Measurements from ENCODE around the gene ZHX3. TPM values are rescaled to one million over a fixed set of nuclear protein-coding genes. Genes with fewer than 3 reads are reported as not detected.

ZHX3 gene
- polyA plus RNA-seq, 2 donors, result 6.6 to 9.6 TPM

- H3K9me3 ChIP-seq (ENCODE audit: control insufficient read depth in 2 of 2, insufficient read depth in 1 of 2, low read depth in 1 of 2, low read length in 1 of 2), result no peaks in the 10 kb centered on the region
- peak overlapping the region in 1 of 2 donors; percentile 45 for H3K27ac ChIP-seq (ENCODE audit: low read depth in 2 of 2, low read length in 1 of 2)
- peak overlapping the region in 1 of 2 donors; percentile 68 for H3K4me3 ChIP-seq (ENCODE audit: low read depth in 1 of 2, low read length in 2 of 2)
- 51 to 52% methylated on average over 5 of the region's 5 CpGs for WGBS, 2 donors
- peaks cover 8 to 38% of the 10 kb centered on the region in 2 donors for H3K4me1 ChIP-seq (ENCODE audit: control insufficient read depth in 2 of 2, insufficient read depth in 2 of 2, low read length in 1 of 2)
- no peaks in the 10 kb centered on the region for H3K27me3 ChIP-seq (ENCODE audit: control insufficient read depth in 1 of 2, insufficient read depth in 2 of 2, low read length in 2 of 2)
- H3K36me3 ChIP-seq (ENCODE audit: control insufficient read depth in 2 of 2, insufficient read depth in 2 of 2, low read length in 1 of 2), result peaks cover 0 to 3% of the 10 kb centered on the region in 2 donors
Observed at GRCh38 chr20:41139227-41140093, 178.1 kb downstream of the ZHX3 start.

GRCh38 chr20:41138475-41139226, 178.9 kb downstream of the ZHX3 start:
- no peaks in the 10 kb centered on the region for H3K27me3 ChIP-seq (ENCODE audit: control insufficient read depth in 1 of 2, insufficient read depth in 2 of 2, low read length in 2 of 2)
- H3K27ac ChIP-seq (ENCODE audit: low read depth in 2 of 2, low read length in 1 of 2), result peak overlapping the region; percentile 92 to 98
- peaks cover 8 to 44% of the 10 kb centered on the region in 2 donors for H3K4me1 ChIP-seq (ENCODE audit: control insufficient read depth in 2 of 2, insufficient read depth in 2 of 2, low read length in 1 of 2)
- WGBS, 2 donors, result 9 to 21% methylated on average over 12 of the region's 12 CpGs
- H3K36me3 ChIP-seq (ENCODE audit: control insufficient read depth in 2 of 2, insufficient read depth in 2 of 2, low read length in 1 of 2), result peaks cover 0 to 3% of the 10 kb centered on the region in 2 donors
- H3K9me3 ChIP-seq (ENCODE audit: control insufficient read depth in 2 of 2, insufficient read depth in 1 of 2, low read depth in 1 of 2, low read length in 1 of 2), result no peaks in the 10 kb centered on the region
- H3K4me3 ChIP-seq (ENCODE audit: low read depth in 1 of 2, low read length in 2 of 2), result peak overlapping the region; percentile 68 to 97

DNA sequence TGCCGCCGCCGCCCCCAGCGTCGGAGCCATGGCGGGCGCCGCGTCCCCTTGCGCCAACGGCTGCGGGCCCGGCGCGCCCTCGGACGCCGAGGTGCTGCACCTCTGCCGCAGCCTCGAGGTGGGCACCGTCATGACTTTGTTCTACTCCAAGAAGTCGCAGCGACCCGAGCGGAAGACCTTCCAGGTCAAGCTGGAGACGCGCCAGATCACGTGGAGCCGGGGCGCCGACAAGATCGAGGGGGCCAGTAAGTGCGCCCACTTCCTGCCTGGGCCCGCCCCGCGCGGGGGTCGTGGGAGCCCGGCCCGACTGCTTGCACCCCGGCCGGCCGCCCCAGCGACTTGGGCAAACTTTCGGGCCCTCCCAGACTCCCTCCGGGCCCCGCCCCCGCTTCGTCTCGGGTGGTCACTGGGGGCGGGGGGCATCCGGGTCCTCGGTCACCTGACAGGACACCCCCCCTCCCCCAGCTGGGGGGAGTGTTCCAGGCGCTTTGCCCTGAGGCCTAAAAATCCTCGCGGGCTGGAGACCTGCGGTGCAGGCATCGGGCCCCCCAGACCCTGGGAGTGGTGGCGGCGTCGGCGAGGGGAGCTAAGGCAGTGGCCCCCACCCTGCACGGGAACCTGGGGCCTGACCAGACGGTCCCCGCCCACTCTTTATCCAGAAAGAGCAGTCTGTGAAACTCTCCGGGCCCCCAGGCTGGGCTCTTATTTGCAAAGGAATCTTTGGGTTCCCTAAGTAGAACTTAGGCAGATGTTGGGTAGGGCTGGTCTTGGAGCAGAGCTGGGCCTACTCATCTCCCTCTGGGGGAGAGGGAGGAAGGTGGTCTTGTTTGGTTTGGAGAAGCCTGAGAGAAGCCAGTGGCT, 179.7 kb downstream of the ZHX3 start:
- H3K4me3 ChIP-seq (ENCODE audit: low read depth in 1 of 2, low read length in 2 of 2), result peak overlapping the region; percentile 68 to 97
- peak overlapping the region; percentile 92 to 98 for H3K27ac ChIP-seq (ENCODE audit: low read depth in 2 of 2, low read length in 1 of 2)
- 1% methylated on average over 58 to 66 of the region's 66 CpGs for WGBS, 2 donors
- peaks cover 0 to 3% of the 10 kb centered on the region in 2 donors for H3K36me3 ChIP-seq (ENCODE audit: control insufficient read depth in 2 of 2, insufficient read depth in 2 of 2, low read length in 1 of 2)
- no peaks in the 10 kb centered on the region for H3K27me3 ChIP-seq (ENCODE audit: control insufficient read depth in 1 of 2, insufficient read depth in 2 of 2, low read length in 2 of 2)
- peaks cover 11 to 37% of the 10 kb centered on the region in 2 donors for H3K4me1 ChIP-seq (ENCODE audit: control insufficient read depth in 2 of 2, insufficient read depth in 2 of 2, low read length in 1 of 2)
- H3K9me3 ChIP-seq (ENCODE audit: control insufficient read depth in 2 of 2, insufficient read depth in 1 of 2, low read depth in 1 of 2, low read length in 1 of 2), result no peaks in the 10 kb centered on the region

- H3K4me1 ChIP-seq (ENCODE audit: control insufficient read depth in 2 of 2, insufficient read depth in 2 of 2, low read length in 1 of 2), result peaks cover 7 to 30% of the 10 kb centered on the region in 2 donors
- 0% methylated on average over 36 to 121 of the region's 121 CpGs for WGBS, 2 donors
Observed at GRCh38 chr20:41136680-41137613, 180.6 kb downstream of the ZHX3 start, which contains the start of gene PLCG1. Gene PLCG1 (plus strand): TSS chr20:41137543. CDS start chr20:41137642, 99 bp downstream.

GRCh38 chr20:41135888-41136679, 181.4 kb downstream of the ZHX3 start:
- peak overlapping the region; percentile 68 to 97 for H3K4me3 ChIP-seq (ENCODE audit: low read depth in 1 of 2, low read length in 2 of 2)
- H3K27me3 ChIP-seq (ENCODE audit: control insufficient read depth in 1 of 2, insufficient read depth in 2 of 2, low read length in 2 of 2), result no peaks in the 10 kb centered on the region
- 37 to 41% methylated on average over 23 of the region's 23 CpGs for WGBS, 2 donors
- peaks cover 7 to 30% of the 10 kb centered on the region in 2 donors for H3K4me1 ChIP-seq (ENCODE audit: control insufficient read depth in 2 of 2, insufficient read depth in 2 of 2, low read length in 1 of 2)
- H3K36me3 ChIP-seq (ENCODE audit: control insufficient read depth in 2 of 2, insufficient read depth in 2 of 2, low read length in 1 of 2), result peaks cover 0 to 3% of the 10 kb centered on the region in 2 donors
- no peaks in the 10 kb centered on the region for H3K9me3 ChIP-seq (ENCODE audit: control insufficient read depth in 2 of 2, insufficient read depth in 1 of 2, low read depth in 1 of 2, low read length in 1 of 2)
- peak overlapping the region; percentile 83 to 92 for H3K27ac ChIP-seq (ENCODE audit: low read depth in 2 of 2, low read length in 1 of 2)

More at GRCh38 chr20:41136680-41137613, 180.6 kb downstream of the ZHX3 start, which contains the start of gene PLCG1:
- peaks cover 0 to 3% of the 10 kb centered on the region in 2 donors for H3K36me3 ChIP-seq (ENCODE audit: control insufficient read depth in 2 of 2, insufficient read depth in 2 of 2, low read length in 1 of 2)
- H3K27ac ChIP-seq (ENCODE audit: low read depth in 2 of 2, low read length in 1 of 2), result peak within 1 kb of the TSS; percentile 92 to 98
- no peaks in the 10 kb centered on the region for H3K9me3 ChIP-seq (ENCODE audit: control insufficient read depth in 2 of 2, insufficient read depth in 1 of 2, low read depth in 1 of 2, low read length in 1 of 2)
- H3K4me3 ChIP-seq (ENCODE audit: low read depth in 1 of 2, low read length in 2 of 2), result peak within 1 kb of the TSS; percentile 68 to 97
- no peaks in the 10 kb centered on the region for H3K27me3 ChIP-seq (ENCODE audit: control insufficient read depth in 1 of 2, insufficient read depth in 2 of 2, low read length in 2 of 2)

GRCh38 chr20:41135187-41135887, 182.2 kb downstream of the ZHX3 start:
- peaks cover 3 to 25% of the 10 kb centered on the region in 2 donors for H3K4me1 ChIP-seq (ENCODE audit: control insufficient read depth in 2 of 2, insufficient read depth in 2 of 2, low read length in 1 of 2)
- no peaks in the 10 kb centered on the region for H3K9me3 ChIP-seq (ENCODE audit: control insufficient read depth in 2 of 2, insufficient read depth in 1 of 2, low read depth in 1 of 2, low read length in 1 of 2)
- H3K4me3 ChIP-seq (ENCODE audit: low read depth in 1 of 2, low read length in 2 of 2), result no peak overlapping the region
- 37 to 45% methylated on average over 13 of the region's 13 CpGs for WGBS, 2 donors
- H3K36me3 ChIP-seq (ENCODE audit: control insufficient read depth in 2 of 2, insufficient read depth in 2 of 2, low read length in 1 of 2), result no peaks in the 10 kb centered on the region
- H3K27me3 ChIP-seq (ENCODE audit: control insufficient read depth in 1 of 2, insufficient read depth in 2 of 2, low read length in 2 of 2), result no peaks in the 10 kb centered on the region
- no peak overlapping the region for H3K27ac ChIP-seq (ENCODE audit: low read depth in 2 of 2, low read length in 1 of 2)

DNA sequence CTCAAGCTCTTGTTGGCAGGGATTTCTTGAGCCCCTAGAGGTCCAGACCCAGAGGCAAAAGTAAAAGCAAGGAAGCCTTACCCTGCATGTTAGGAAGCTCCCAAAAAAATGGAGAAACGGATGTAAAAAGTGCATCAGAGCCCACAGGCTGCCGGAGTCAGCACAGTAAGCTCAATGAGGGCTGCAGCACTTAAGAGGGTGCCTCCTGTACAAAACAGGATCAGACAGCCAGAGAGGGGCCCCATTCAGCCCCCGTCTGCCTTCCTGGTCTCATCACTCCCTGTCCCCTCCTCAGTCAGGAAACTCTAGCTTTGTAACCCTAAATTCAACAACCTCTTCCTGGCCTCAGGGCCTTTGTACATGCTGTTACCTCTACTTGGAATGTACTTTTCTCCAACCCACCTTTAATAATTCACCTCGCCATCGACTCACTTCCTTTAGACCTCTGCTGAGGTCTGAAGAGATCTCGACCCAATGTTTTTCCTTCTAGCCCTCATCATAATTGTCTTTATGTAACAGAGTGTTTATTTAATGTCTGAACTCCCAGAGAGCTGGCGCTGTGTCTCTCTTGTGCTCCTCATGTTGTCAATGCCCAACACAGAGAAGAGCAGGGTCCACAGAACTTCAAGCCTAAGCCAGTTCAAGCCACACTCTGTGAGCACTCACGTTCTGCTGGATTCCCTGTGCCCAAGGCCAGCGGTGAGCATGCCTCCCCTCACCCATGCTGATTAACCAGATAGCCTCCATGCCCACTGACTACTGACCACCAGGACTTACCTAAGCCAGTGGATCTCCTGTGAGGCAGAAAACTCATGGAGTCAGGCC, 183.0 kb downstream of the ZHX3 start:
- 72 to 73% methylated on average over 9 of the region's 9 CpGs for WGBS, 2 donors
- Histone ChIP-seq H3K4me3 (ENCODE audit: low read depth in 1 of 2, low read length in 2 of 2) (no peak overlapping the region), H3K4me1 (ENCODE audit: control insufficient read depth in 2 of 2, insufficient read depth in 2 of 2, low read length in 1 of 2) (peaks cover 3 to 21% of the 10 kb centered on the region in 2 donors), H3K9me3 (ENCODE audit: control insufficient read depth in 2 of 2, insufficient read depth in 1 of 2, low read depth in 1 of 2, low read length in 1 of 2) (no peaks in the 10 kb centered on the region), H3K36me3 (ENCODE audit: control insufficient read depth in 2 of 2, insufficient read depth in 2 of 2, low read length in 1 of 2) (no peaks in the 10 kb centered on the region), H3K27me3 (ENCODE audit: control insufficient read depth in 1 of 2, insufficient read depth in 2 of 2, low read length in 2 of 2) (no peaks in the 10 kb centered on the region), H3K27ac (ENCODE audit: low read depth in 2 of 2, low read length in 1 of 2) (peak overlapping the region; percentile 20 to 73)
